HG03342 (cell line): ENCODE measurements around the gene EED.
A peak's percentile ranks its signal among the peaks of the same experiment; 100 is the strongest.

Source experiments
- ATAC-seq: cut with Tn5 transposase; IDR thresholded peaks from one replicate; pipeline ENCODE4 v1.9.1; 2021; ENCODE audit warnings: mild to moderate bottlenecking, moderate library complexity; ENCODE audit not compliant: unreplicated experiment

EED gene

GRCh38 chr11:86246293-86246675 lies 1.7 kb downstream of the EED start:
- ATAC-seq = no peak

- no peak for ATAC-seq
Observed at GRCh38 chr11:86247608-86248007, 3.1 kb downstream of the EED start.

- no peak for ATAC-seq
Observed at GRCh38 chr11:86248609-86249008, 4.1 kb downstream of the EED start.

- no peak for ATAC-seq
Observed at GRCh38 chr11:86249307-86250098, 5.0 kb downstream of the EED start.

- peak; percentile 28 for ATAC-seq
Observed at GRCh38 chr11:86251345-86251744, 6.8 kb downstream of the EED start.

- peak; percentile 85 for ATAC-seq
Observed at GRCh38 chr11:86255896-86256295, 11.3 kb downstream of the EED start.

- no peak for ATAC-seq
Observed at GRCh38 chr11:86256608-86257007, 12.1 kb downstream of the EED start.

- ATAC-seq = no peak
Observed at GRCh38 chr11:86257446-86257845, 12.9 kb downstream of the EED start.

GRCh38 chr11:86259730-86260129 lies 15.2 kb downstream of the EED start:
- no peak for ATAC-seq

- ATAC-seq = no peak
Observed at GRCh38 chr11:86261328-86261727, 16.8 kb downstream of the EED start.

GRCh38 chr11:86262387-86262786 lies 17.8 kb downstream of the EED start:
- no peak for ATAC-seq

- no peak for ATAC-seq
Observed at GRCh38 chr11:86264649-86265048, 20.1 kb downstream of the EED start.

- ATAC-seq = no peak
Observed at GRCh38 chr11:86265194-86265593, 20.6 kb downstream of the EED start.

GRCh38 chr11:86269645-86270044 lies 25.1 kb downstream of the EED start:
- ATAC-seq = no peak

GRCh38 chr11:86274503-86274902 lies 29.9 kb downstream of the EED start:
- ATAC-seq = no peak

- no peak for ATAC-seq
Observed at GRCh38 chr11:86274999-86275398, 30.4 kb downstream of the EED start.

- ATAC-seq = no peak
Observed at GRCh38 chr11:86275493-86276370, 31.2 kb downstream of the EED start.

GRCh38 chr11:86277741-86278140 lies 33.2 kb downstream of the EED start:
- no peak for ATAC-seq

GRCh38 chr11:86278226-86278625 lies 33.7 kb downstream of the EED start:
- no peak for ATAC-seq

GRCh38 chr11:86279747-86280146 lies 35.2 kb downstream of the EED start:
- no peak for ATAC-seq

- peak; percentile 17 for ATAC-seq
Observed at GRCh38 chr11:86287468-86287796, 42.9 kb downstream of the EED start.
